NCI-H526 treated with DMSO at 0.1 percent for 48 hours (cell line): ENCODE data around the gene CELF4.

ENCODE experiments used
- DNase-seq: peaks from one replicate; lab custom pipeline; 2025; lab: John Stamatoyannopoulos, UW

Gene CELF4

DNA sequence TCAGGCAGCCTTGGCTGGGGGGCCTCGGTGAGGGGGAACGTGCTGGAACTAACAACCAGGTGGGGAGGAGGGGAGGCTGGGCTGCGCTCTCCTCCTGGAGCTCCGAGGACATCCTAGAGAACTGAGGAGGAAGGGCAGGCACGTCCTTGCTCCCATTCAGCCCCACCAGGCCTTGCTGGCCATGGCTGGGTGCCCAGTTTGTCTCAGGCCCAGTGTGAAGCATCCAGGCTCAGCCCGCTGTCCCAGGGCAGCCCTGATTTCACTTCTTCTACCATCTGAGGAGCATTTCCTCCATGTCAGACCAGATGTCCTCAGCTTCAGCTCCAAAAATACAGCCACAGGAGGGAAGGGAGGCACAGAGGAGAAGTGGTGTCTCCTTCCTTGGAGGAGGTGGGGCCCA lies 125.4 kb downstream of the CELF4 start:
- no peak for DNase-seq

DNA sequence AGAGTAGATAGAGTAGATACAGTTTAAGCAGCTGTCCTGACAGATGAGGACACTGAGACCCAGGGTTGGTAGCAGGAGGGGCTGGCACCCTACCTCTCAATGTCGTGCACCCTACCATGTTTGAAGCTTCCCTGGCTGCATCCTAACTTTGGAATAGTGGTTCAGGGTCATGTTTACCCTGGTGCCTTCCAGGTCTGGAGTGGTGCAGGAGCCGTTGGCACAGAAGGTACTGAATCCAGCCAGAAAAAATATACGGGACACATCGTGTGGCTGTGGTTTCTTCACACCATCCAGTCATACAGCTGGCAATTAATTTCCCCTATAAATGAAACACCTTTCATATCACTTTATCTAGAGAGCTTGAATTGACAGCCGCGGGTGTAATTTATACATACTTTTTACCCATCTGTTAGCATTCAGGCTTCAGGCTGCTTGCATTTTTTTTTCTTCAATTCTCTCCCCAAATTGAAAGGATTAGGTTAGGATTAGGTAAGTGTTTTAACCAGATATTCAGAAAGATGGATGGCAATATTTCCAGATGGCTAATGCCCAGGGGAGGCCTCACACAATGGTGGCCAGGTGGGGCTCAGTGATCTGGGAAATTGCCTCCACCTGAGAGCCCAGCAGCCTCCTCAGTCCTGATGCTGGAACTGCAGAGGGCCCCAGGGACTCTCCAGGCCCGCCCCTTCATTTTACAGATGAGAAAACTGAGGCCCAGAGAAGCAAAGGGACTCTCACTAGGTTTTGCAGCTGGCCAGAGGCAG lies 127.0 kb downstream of the CELF4 start:
- DNase-seq, result no peak

GRCh38 chr18:37435996-37436395 lies 129.6 kb downstream of the CELF4 start:
- DNase-seq, result no peak

GRCh38 chr18:37435150-37435867 lies 130.3 kb downstream of the CELF4 start:
- no peak for DNase-seq

GRCh38 chr18:37434161-37434860 lies 131.3 kb downstream of the CELF4 start:
- no peak for DNase-seq

- no peak for DNase-seq
Observed at GRCh38 chr18:37432436-37433195, 133.0 kb downstream of the CELF4 start.

DNA sequence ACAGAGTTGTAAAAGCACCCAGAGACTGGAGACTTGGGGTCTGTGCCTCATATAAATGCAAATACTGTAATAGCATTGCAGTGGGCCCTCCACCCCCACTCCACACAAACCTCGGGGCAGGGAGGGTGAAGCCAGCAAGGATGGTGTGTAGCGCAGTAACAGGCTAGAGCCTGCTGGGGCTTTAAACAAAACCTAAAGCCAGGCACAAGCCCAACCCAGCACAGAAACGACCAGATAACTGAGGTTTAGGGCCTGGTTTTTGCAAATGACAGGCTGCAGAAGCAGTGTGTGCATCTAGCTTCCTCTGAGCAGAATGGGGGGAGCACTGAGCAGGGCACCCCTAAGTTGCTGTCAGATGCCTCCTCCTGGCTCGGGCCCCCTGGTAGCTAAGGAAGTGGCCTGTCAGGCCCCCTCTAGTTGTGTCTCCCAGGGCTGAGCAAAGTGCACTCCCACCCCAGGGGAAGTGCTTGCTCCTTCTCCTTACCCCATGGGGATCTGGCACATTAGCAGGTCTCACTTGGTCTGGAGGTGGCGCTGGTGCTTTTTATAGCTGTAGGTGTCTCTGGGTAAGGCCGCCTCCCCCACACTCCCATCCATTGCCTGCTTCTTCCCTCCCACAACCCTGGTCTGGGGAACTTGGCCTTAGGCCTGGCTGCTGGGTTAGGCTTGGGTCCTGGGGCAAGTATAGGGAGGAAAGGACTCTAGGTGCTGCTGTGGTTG lies 135.1 kb downstream of the CELF4 start:
- DNase-seq, result no peak

DNA sequence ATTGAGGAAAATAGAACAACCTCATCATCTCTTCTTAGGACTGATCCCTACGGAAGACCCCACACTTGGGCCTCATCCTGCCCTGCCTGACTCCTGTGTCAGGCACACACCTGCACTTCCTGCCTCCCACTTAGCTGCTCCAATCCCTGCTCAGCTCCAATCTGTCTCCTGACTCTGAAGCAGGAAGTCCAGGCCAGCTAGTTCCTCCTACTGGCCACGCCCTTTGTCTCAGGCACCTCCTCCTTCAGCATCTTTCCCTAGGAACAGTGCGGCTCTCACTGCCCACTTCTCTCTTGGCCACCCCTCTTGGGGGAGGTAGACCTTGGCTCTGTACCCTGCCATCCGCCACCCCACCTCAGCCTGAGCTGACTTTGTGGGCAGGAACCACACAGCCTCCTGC lies 135.8 kb downstream of the CELF4 start:
- no peak for DNase-seq

DNA sequence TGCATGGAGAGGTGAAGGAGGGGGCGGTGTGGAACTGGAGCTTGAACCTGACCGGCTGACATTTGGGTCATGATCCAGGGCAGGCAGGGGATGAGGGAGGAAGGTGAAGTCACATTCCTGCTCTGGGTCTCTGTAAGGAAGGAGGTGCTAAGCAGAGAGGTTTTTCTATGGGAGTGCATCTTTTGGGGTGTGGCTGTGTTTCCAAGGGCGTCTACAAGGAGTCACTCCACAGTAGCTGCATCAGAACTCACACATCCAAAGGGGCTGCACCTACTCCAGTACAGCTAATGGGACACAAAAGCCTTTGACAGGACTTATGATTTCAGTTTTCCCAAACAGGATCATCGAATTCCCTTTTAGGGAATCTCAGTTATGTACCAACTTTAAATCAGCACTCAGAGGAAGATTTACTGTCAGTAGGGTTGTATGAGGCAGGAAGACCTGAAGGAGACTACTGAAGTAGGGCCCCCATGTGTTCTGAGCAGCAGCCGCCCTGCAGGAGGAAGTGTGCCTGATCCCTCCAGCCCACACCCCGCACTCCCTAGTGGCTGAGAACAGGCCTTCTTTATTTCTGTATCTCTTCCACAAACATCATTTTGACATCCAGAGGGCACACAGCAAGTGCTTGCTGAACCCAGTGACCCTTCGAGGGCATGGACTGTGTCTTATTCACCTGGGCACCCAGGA lies 137.2 kb downstream of the CELF4 start:
- no peak for DNase-seq

DNA sequence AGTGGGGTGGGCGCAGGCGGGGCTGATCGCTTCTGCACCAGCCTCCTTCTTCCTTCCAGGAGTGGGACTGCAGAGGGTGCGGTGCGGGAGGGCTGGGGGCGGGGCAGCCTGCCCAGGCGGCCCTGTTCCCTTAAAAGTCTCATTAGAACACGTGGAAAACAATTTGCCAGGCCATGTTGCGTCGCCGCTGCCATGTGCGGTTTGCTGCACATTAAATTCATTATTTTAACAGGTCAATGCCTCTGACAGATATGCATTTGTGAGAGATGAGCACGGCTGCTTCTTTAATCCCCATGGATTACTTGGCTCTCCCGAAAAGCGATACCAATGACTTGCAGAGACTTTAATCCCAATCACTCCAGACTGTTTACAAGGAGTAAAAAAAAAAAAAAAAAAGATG lies 139.0 kb downstream of the CELF4 start:
- DNase-seq, result no peak

GRCh38 chr18:37425222-37425621 lies 140.4 kb downstream of the CELF4 start:
- no peak for DNase-seq

- DNase-seq, result no peak
Observed at GRCh38 chr18:37424507-37424906, 141.1 kb downstream of the CELF4 start.

GRCh38 chr18:37422596-37422995 lies 143.0 kb downstream of the CELF4 start:
- DNase-seq, result no peak

DNA sequence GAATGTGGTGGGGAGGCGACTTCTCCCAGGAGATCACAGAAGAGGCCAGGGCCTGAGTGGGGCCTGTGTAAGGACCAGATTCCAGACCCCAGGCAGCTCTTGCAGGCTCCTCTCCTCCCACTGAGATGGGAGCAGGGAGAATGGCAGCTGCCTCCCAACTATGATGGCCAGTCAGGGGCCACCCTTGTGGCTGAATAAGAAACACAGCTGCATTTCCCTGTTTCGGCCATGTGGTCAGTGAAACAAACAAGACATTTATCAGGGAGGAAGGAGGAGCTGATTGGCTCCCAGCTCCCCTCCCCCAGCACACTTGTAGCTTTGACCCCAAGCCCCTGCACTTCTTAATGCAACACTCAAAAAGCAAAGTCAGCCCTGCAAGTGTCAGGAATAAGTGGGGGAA lies 143.5 kb downstream of the CELF4 start:
- no peak for DNase-seq

- no peak for DNase-seq
Observed at GRCh38 chr18:37421341-37422077, 144.1 kb downstream of the CELF4 start.

DNA sequence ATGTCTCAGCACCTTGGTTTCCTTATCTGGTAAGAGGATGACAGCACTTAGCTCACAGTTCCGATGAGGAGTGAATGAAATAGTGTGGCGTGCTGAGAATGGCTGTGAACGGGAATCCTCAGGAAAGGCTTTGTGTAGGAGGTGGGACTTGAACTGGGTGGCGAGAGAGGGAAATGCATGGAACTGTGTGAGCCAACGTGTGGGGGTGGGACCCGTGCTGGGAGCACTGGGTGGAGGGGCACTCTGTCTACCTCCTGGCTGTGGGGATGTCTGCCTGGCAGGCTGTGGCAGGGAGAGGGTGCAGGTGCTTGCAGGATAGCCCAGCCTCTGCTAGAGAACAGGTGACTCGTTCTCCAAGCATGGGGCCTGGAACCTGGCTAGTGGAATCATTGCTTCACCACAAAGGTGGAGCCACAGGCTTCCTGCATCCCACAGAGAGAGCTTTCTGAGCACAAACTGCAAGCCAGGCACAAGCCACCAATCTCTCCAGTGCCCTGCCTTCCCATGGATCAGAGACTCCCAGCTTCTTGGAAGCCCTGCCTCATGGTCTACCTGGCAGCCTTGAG lies 145.2 kb downstream of the CELF4 start:
- no peak for DNase-seq

GRCh38 chr18:37419866-37420265 lies 145.7 kb downstream of the CELF4 start:
- DNase-seq, result no peak

GRCh38 chr18:37419315-37419714 lies 146.3 kb downstream of the CELF4 start:
- no peak for DNase-seq

DNA sequence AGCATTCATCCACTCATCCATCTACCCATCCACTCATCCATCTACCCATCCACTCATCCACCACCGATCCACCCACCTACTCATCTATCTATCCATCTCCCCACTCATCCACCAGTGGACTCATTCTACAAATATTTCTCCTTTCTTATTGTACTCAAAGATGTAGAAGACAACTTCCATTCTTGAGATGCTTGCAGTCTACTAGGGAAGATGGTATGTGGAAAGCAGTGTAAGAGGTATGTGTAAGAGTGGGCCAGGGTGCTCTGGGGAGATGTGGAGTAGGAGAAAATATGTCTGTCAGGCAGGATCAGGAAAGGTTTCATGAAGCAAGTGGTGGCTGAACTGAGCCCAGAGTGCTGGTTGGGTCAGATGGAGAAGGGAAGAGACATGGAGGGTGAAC lies 150.8 kb downstream of the CELF4 start:
- DNase-seq, result no peak

GRCh38 chr18:37412829-37413228 lies 152.8 kb downstream of the CELF4 start:
- DNase-seq, result no peak
